HG03558 (cell line): ENCODE measurements around the gene MYOZ1.
A peak's percentile ranks its signal among the peaks of the same experiment; 100 is the strongest.
"Not testable (repeated sequence)": the region's sequence is repeated elsewhere in the genome, so short reads cannot be mapped to it uniquely, and the experiment has no call there.

ENCODE experiments used
- ATAC-seq: cut with Tn5 transposase; IDR thresholded peaks from one replicate; pipeline ENCODE4 v1.9.1; 2021; ENCODE audit warnings: moderate number of reproducible peaks; ENCODE audit not compliant: unreplicated experiment; ENCODE audit errors: extremely low read depth

Gene MYOZ1

GRCh38 chr10:73648975-73649829, 7.9 kb upstream of the MYOZ1 start:
- ATAC-seq: no peak

GRCh38 chr10:73647875-73648651, 6.8 kb upstream of the MYOZ1 start:
- no peak for ATAC-seq

- no peak for ATAC-seq
Measured at GRCh38 chr10:73647211-73647874, 6.1 kb upstream of the MYOZ1 start.

GRCh38 chr10:73646598-73647041, 5.3 kb upstream of the MYOZ1 start:
- ATAC-seq: no peak

GRCh38 chr10:73645251-73645650, 4.0 kb upstream of the MYOZ1 start:
- no peak for ATAC-seq

GRCh38 chr10:73644767-73645166, 3.5 kb upstream of the MYOZ1 start:
- no peak for ATAC-seq

GRCh38 chr10:73644015-73644743, 2.9 kb upstream of the MYOZ1 start:
- no peak for ATAC-seq

- ATAC-seq: no peak
Measured at GRCh38 chr10:73643362-73643761, 2.1 kb upstream of the MYOZ1 start.

- no peak for ATAC-seq
Measured at GRCh38 chr10:73639286-73639685, 2.0 kb downstream of the MYOZ1 start.

- no peak for ATAC-seq
Measured at GRCh38 chr10:73635781-73636180, 5.5 kb downstream of the MYOZ1 start.

GRCh38 chr10:73634421-73634820, 6.9 kb downstream of the MYOZ1 start:
- no peak for ATAC-seq

GRCh38 chr10:73629165-73629564, 12.1 kb downstream of the MYOZ1 start:
- no peak for ATAC-seq

GRCh38 chr10:73628405-73628804, 12.9 kb downstream of the MYOZ1 start:
- no peak for ATAC-seq

- ATAC-seq: no peak
Measured at GRCh38 chr10:73627300-73627699, 14.0 kb downstream of the MYOZ1 start.

- ATAC-seq: peak; percentile 92
Measured at GRCh38 chr10:73625884-73626752, 15.2 kb downstream of the MYOZ1 start.

GRCh38 chr10:73625004-73625883, 16.0 kb downstream of the MYOZ1 start:
- ATAC-seq: no peak

GRCh38 chr10:73623056-73623455, 18.2 kb downstream of the MYOZ1 start:
- no peak for ATAC-seq

GRCh38 chr10:73620974-73621373, 20.3 kb downstream of the MYOZ1 start:
- ATAC-seq: not testable (repeated sequence)
